ENCODE measurements around the gene AMIGO3. TPM values are rescaled to one million over a fixed set of nuclear protein-coding genes. Genes with fewer than 3 reads are reported as not detected.
"Not testable (repeated sequence)": the region's sequence is repeated elsewhere in the genome, so short reads cannot be mapped to it uniquely, and the experiment has no call there.

The AMIGO3 gene
- total and polyA plus RNA-seq, 3 experiments from 2014 or later, result 0.15 to 1.5 (median 0.31) TPM

DNA sequence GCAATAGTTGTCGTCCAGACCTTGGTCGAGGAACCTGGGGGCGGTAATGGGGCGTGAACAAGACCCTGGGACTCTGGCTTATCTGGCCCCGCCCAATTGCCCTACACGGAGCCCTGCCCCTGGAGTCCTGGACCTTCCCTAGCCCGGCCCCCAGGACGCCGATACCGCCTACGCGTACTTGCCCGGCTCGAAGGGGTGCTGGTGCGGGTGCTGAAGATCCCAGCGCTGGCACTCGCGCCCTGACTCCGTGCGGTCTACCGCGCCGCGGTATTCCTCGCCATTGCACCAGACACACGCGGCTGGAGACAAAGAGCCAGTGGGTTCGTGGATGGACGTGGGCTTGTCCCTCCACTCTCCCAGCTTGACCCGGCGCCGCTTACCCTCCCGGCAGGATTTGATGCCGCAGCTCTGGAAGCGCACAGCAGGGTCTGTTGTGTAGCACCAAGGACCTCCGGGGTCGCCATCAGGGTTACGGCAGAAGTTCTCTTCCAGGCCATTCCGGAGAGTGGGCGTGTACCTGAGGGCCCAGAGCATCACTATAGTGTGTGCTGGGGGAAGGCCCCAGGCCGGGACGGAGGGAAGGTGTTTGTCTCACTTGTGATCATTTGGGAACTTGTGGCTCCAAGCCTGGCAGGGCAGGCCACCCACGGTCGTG, 32.6 kb downstream of the AMIGO3 start:
- H3K27me3 Mint-ChIP-seq; H3K27me3 ChIP-seq (ENCODE audit: insufficient read depth, low read length, poor library complexity, severe bottlenecking); H3K9me3 ChIP-seq (ENCODE audit: low read length); H3K27ac ChIP-seq (ENCODE audit: low read depth, low read length); POLR2A ChIA-PET; H3K36me3 ChIP-seq (ENCODE audit: insufficient read depth, low read length); CTCF ChIA-PET; H3K4me3 ChIP-seq (ENCODE audit: low read length); H3K9me3 Mint-ChIP-seq: not testable (repeated sequence)
- peak overlapping the region; percentile 26 to 98 (median 50) for H3K4me3 Mint-ChIP-seq
- peaks cover 0 to 37% (median 2%) of the 10 kb centered on the region in 3 donors for H3K36me3 Mint-ChIP-seq
- peaks cover 21 to 52% (median 30%) of the 10 kb centered on the region in 3 donors for H3K4me1 Mint-ChIP-seq
- peaks cover 20% of the 10 kb centered on the region for H3K4me1 ChIP-seq (ENCODE audit: insufficient read depth, low read length)
- H3K27ac Mint-ChIP-seq, result peak overlapping the region in 1 of 8 donors; percentile 5
- peak in 4 of 5 donors; percentile 9 to 48 (median 32) for DNase-seq

DNA sequence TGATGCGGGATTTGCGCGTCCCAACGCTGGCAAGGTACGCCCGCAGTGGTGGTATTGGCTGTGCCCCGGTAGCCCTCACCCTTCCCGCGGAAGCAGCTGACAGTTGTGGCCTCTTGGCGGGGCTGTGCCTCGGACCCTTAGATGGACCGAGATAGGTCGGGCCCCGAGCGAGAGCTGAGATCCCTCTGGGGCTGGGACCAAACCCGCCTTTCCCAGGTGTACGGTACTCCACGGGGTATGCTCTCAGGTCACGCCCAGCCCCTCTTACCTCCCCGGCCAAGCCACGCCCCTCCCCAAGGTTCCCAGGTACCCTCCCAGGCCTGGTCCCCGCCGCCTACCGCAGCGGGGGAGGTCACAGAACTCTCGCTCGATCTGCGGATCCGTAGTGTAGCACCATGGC, 33.1 kb downstream of the AMIGO3 start:
- H3K4me3 ChIP-seq (ENCODE audit: low read length), result peak overlapping the region; percentile 39
- DNase-seq, result peak; percentile 11 to 66 (median 32)
- Mint-ChIP-seq H3K4me3 (peak overlapping the region in 6 of 7 donors; percentile 48 to 74 (median 70)), H3K36me3 (peaks cover 0 to 42% (median 2%) of the 10 kb centered on the region in 3 donors), H3K4me1 (peaks cover 21 to 49% (median 29%) of the 10 kb centered on the region in 3 donors)
- H3K27me3 Mint-ChIP-seq; H3K36me3 ChIP-seq (ENCODE audit: insufficient read depth, low read length); H3K27me3 ChIP-seq (ENCODE audit: insufficient read depth, low read length, poor library complexity, severe bottlenecking); H3K9me3 ChIP-seq (ENCODE audit: low read length); H3K9me3 Mint-ChIP-seq; CTCF ChIA-PET; H3K27ac ChIP-seq (ENCODE audit: low read depth, low read length); H3K27ac Mint-ChIP-seq; POLR2A ChIA-PET: not testable (repeated sequence)
- H3K4me1 ChIP-seq (ENCODE audit: insufficient read depth, low read length), result peaks cover 18% of the 10 kb centered on the region

DNA sequence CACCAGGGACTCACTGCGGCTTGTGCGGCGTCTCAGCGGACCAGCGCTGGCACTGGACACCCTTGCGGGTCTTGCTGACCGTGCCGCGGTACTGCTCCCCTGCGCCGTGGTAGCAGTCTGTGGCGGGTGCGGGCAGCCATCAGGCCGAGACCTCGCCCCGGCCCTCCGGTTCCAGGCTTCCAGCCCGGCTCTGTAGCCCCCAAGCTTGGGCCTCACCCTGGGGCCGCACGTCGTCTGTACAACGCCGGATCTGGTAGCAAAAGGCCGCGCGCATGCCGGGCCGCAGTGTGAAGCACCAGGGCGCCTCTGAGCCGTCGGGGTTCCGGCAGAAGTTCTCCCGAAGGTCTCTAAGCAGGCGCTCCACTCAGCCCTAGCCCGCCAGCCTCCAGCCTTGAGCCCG, 33.6 kb downstream of the AMIGO3 start:
- H3K4me3 ChIP-seq (ENCODE audit: low read length); H3K9me3 ChIP-seq (ENCODE audit: low read length); H3K27ac ChIP-seq (ENCODE audit: low read depth, low read length); H3K27me3 Mint-ChIP-seq; DNase-seq; H3K27me3 ChIP-seq (ENCODE audit: insufficient read depth, low read length, poor library complexity, severe bottlenecking); H3K36me3 ChIP-seq (ENCODE audit: insufficient read depth, low read length); CTCF ChIA-PET; H3K9me3 Mint-ChIP-seq; POLR2A ChIA-PET; H3K27ac Mint-ChIP-seq: not testable (repeated sequence)
- H3K4me3 Mint-ChIP-seq, result peak overlapping the region in 1 of 7 donors; percentile 74
- peaks cover 0 to 45% (median 2%) of the 10 kb centered on the region in 3 donors for H3K36me3 Mint-ChIP-seq
- H3K4me1 Mint-ChIP-seq, result peaks cover 16 to 44% (median 24%) of the 10 kb centered on the region in 3 donors
- H3K4me1 ChIP-seq (ENCODE audit: insufficient read depth, low read length), result peaks cover 13% of the 10 kb centered on the region

DNA sequence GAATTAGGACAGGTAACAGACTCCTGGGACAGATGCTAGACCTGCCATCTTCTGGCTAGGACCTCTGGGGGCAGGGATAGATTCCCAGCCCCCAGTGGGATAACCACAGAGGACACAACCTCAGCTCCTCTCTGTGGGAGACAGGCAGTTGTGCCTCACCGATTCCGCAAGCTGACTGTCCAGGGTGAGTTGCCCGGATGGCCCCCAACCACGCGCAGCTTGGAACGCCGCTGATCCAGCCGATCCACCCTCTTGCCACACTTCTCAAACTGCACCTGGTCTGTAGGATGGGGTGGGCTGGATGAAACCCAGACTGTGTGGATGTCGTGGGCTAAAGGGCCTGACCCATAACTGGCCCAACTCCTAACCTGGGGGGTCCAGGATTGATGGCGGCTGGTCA, 34.4 kb downstream of the AMIGO3 start:
- Mint-ChIP-seq H3K36me3 (peaks cover 0 to 53% (median 2%) of the 10 kb centered on the region in 3 donors), H3K4me3 (peak overlapping the region in 3 of 7 donors; percentile 24 to 33 (median 29)), H3K4me1 (peaks cover 9 to 36% (median 18%) of the 10 kb centered on the region in 3 donors), H3K27ac (peak overlapping the region in 1 of 8 donors; percentile 9)
- CTCF ChIA-PET; H3K9me3 Mint-ChIP-seq; H3K4me1 ChIP-seq (ENCODE audit: insufficient read depth, low read length); DNase-seq; POLR2A ChIA-PET; H3K4me3 ChIP-seq (ENCODE audit: low read length); H3K27me3 ChIP-seq (ENCODE audit: insufficient read depth, low read length, poor library complexity, severe bottlenecking); H3K9me3 ChIP-seq (ENCODE audit: low read length); H3K27me3 Mint-ChIP-seq; H3K27ac ChIP-seq (ENCODE audit: low read depth, low read length): not testable (repeated sequence)
- H3K36me3 ChIP-seq (ENCODE audit: insufficient read depth, low read length), result peaks cover 12% of the 10 kb centered on the region

DNA sequence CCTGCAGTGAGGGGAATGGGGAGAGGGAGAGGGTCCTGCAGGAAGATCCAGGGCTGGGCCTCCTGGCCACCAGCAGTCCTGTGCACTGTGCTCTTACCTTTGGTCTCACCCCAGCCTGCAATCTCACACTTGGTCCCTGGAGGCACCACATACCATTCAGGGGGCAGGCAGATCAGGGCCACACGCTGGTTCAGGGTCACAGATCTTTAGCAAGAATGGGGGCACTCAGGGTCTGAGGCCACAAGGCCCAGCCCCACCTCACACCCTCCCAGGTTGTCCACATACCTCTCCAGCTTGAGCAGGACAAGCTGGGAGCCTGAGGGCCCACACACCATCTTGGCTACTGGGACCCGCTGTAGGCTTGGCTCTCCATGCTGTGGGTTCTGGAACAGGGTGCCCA, 35.0 kb downstream of the AMIGO3 start:
- peak overlapping the region in 1 of 7 donors; percentile 54 for H3K4me3 Mint-ChIP-seq
- CTCF ChIA-PET; H3K9me3 ChIP-seq (ENCODE audit: low read length); H3K27ac Mint-ChIP-seq; H3K9me3 Mint-ChIP-seq; H3K4me3 ChIP-seq (ENCODE audit: low read length); H3K27me3 ChIP-seq (ENCODE audit: insufficient read depth, low read length, poor library complexity, severe bottlenecking); H3K4me1 ChIP-seq (ENCODE audit: insufficient read depth, low read length); H3K27me3 Mint-ChIP-seq; POLR2A ChIA-PET; H3K27ac ChIP-seq (ENCODE audit: low read depth, low read length); DNase-seq: not testable (repeated sequence)
- peaks cover 0 to 55% (median 2%) of the 10 kb centered on the region in 3 donors for H3K36me3 Mint-ChIP-seq
- H3K4me1 Mint-ChIP-seq, result peaks cover 4 to 34% (median 15%) of the 10 kb centered on the region in 3 donors
- peaks cover 18% of the 10 kb centered on the region for H3K36me3 ChIP-seq (ENCODE audit: insufficient read depth, low read length)

DNA sequence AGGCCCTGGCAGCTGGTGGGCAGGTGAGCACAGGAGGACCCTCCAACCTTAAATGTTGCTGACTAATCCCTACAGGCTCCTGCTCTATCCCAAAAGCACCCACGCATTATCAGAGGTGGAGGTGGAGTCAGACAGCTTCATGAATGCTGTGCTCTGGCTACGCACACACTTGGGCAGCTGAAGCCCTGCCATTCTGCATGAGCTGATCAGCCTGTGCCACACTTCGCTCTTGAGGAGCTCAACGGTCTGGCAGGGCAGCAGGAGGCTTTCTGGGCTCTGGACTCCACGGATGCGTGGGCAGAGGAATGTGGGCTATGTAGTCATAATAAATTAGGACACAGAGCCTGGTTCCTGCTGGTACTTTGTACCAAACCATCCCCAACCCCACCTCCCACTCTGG, 36.3 kb downstream of the AMIGO3 start:
- CTCF ChIA-PET, result interaction anchor here (1.9 kb wide), 1 partner anchor 144 kb away, joined by 6 read pairs; no protein-coding TSS in a partner anchor

DNA sequence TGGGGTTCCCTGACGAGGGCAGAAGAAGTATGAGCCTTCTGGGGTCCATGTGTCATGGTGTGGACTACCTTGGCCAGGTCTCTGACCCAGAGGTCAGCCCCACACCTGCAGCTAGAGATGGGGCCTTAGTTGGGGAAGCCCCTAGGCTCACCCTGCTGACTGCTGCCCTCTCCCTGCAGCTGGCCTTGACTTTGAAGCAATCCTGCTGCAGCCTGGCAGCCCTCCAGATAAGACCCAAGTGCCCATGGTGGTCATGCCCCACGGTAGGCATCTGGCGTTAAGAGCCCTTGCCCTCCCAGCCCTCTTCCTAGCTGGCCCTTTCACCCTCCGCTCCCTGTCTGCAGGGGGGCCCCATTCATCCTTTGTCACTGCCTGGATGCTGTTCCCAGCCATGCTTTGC, 37.9 kb downstream of the AMIGO3 start:
- Histone ChIP-seq H3K9me3 (ENCODE audit: low read length) (no peaks in the 10 kb centered on the region), H3K4me1 (ENCODE audit: insufficient read depth, low read length) (peaks cover 2% of the 10 kb centered on the region), H3K4me3 (ENCODE audit: low read length) (no peak overlapping the region), H3K27ac (ENCODE audit: low read depth, low read length) (no peak overlapping the region), H3K36me3 (ENCODE audit: insufficient read depth, low read length) (peaks cover 47% of the 10 kb centered on the region), H3K27me3 (ENCODE audit: insufficient read depth, low read length, poor library complexity, severe bottlenecking) (no peaks in the 10 kb centered on the region)
- peaks cover 3 to 23% (median 4%) of the 10 kb centered on the region in 3 donors for H3K4me1 Mint-ChIP-seq
- H3K27me3 Mint-ChIP-seq, result peaks cover 0 to 1% of the 10 kb centered on the region in 2 donors
- ChIA-PET POLR2A (no interaction called here), CTCF (interaction anchor here (1.9 kb wide), 1 partner anchor 142 kb away, joined by 6 read pairs; no protein-coding TSS in a partner anchor)
- H3K36me3 Mint-ChIP-seq, result peaks cover 3 to 77% (median 4%) of the 10 kb centered on the region in 3 donors
- no peaks in the 10 kb centered on the region for H3K9me3 Mint-ChIP-seq
- no peak overlapping the region for H3K4me3 Mint-ChIP-seq
- no peak overlapping the region for H3K27ac Mint-ChIP-seq
- DNase-seq, result no peak

More for the DNA sequence above, 36.3 kb downstream of the AMIGO3 start:
- no peaks in the 10 kb centered on the region for H3K27me3 ChIP-seq (ENCODE audit: insufficient read depth, low read length, poor library complexity, severe bottlenecking)
- peaks cover 2 to 61% (median 3%) of the 10 kb centered on the region in 3 donors for H3K36me3 Mint-ChIP-seq
- H3K4me1 Mint-ChIP-seq, result peaks cover 2 to 21% (median 5%) of the 10 kb centered on the region in 3 donors
- no peaks in the 10 kb centered on the region for H3K4me1 ChIP-seq (ENCODE audit: insufficient read depth, low read length)
- POLR2A ChIA-PET, result no interaction called here
- H3K27ac ChIP-seq (ENCODE audit: low read depth, low read length), result no peak overlapping the region
- peaks cover 31% of the 10 kb centered on the region for H3K36me3 ChIP-seq (ENCODE audit: insufficient read depth, low read length)
- DNase-seq, result no peak
- H3K4me3 Mint-ChIP-seq, result no peak overlapping the region
- no peak overlapping the region for H3K27ac Mint-ChIP-seq
- peaks cover 0 to 1% of the 10 kb centered on the region in 2 donors for H3K27me3 Mint-ChIP-seq
- H3K9me3 Mint-ChIP-seq, result no peaks in the 10 kb centered on the region
- H3K4me3 ChIP-seq (ENCODE audit: low read length), result no peak overlapping the region
- H3K9me3 ChIP-seq (ENCODE audit: low read length), result no peaks in the 10 kb centered on the region

DNA sequence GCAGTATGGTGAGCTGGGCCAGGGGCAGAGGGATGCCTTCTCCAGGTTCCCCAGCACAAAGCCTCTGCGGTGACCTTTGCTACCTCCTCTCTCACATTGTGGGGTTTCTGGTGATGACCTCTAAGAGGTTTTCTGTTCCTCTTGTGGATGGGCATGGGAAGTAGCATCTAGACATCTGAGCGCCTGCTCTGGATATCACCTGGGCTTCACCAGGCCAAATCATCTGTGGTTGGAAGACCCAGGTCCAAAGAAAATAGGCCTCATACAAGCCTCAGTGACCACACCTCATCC, 38.3 kb downstream of the AMIGO3 start:
- Mint-ChIP-seq H3K27me3 (peaks cover 0 to 1% of the 10 kb centered on the region in 2 donors), H3K4me3 (no peak overlapping the region)

More for the DNA sequence above, 38.3 kb downstream of the AMIGO3 start:
- Mint-ChIP-seq H3K36me3 (peaks cover 3 to 81% (median 5%) of the 10 kb centered on the region in 3 donors), H3K9me3 (no peaks in the 10 kb centered on the region), H3K4me1 (peaks cover 4 to 24% (median 7%) of the 10 kb centered on the region in 3 donors), H3K27ac (no peak overlapping the region)
- Histone ChIP-seq H3K36me3 (ENCODE audit: insufficient read depth, low read length) (peaks cover 51% of the 10 kb centered on the region), H3K27me3 (ENCODE audit: insufficient read depth, low read length, poor library complexity, severe bottlenecking) (no peaks in the 10 kb centered on the region), H3K4me3 (ENCODE audit: low read length) (no peak overlapping the region), H3K27ac (ENCODE audit: low read depth, low read length) (no peak overlapping the region), H3K4me1 (ENCODE audit: insufficient read depth, low read length) (peaks cover 6% of the 10 kb centered on the region), H3K9me3 (ENCODE audit: low read length) (no peaks in the 10 kb centered on the region)
- ChIA-PET CTCF (no interaction called here), POLR2A (no interaction called here)
- DNase-seq, result no peak
